HepG2 (cell line): ENCODE results near the gene CXADR. TPM values are rescaled to one million over a fixed set of nuclear protein-coding genes. Genes with fewer than 3 reads are reported as not detected.

ENCODE experiments used
- ATAC-seq: fragments of 200-7000 bp; cut with Tn5 transposase; 3 replicates; pipeline ENCODE4 v1.9.1; 2020; ENCODE audit warnings: mild to moderate bottlenecking, moderate library complexity
- BruUV-seq: library from RNA; stranded (reverse); fragments of 400-500 nt; replicated peaks from 2 replicates; lab custom pipeline; 2021; lab: Mats Ljungman, UMichigan
- CTCF ChIA-PET: fragments of 300-600 bp; formaldehyde crosslinking; extraction: SDS; loops from one replicate; lab custom pipeline; 2021; ENCODE audit warnings: low total read pairs, inconsistent platforms, low intra/inter-chr PET ratio; lab: Yijun Ruan, JAX
- POLR2A ChIA-PET: fragments of 350-600 bp; sonication (Branson Sonifier 250); formaldehyde crosslinking; loops from one replicate; lab custom pipeline; 2020; ENCODE audit warnings: antibody characterized with exemption, inconsistent platforms; lab: Yijun Ruan, JAX
- DNase-seq: peaks from one replicate; pipeline ENCODE4 v3.0.0-alpha.2; 2015; ENCODE audit warnings: low spot score
- FAIRE-seq: peaks from 3 replicates; lab custom pipeline; 2011; peaks lifted over from hg19 to GRCh38; lab: Jason Lieb, UNC
- H2AFZ ChIP-seq: one replicate; pipeline ENCODE4 v1.6.1; 2011; ENCODE audit warnings: low read length, inconsistent platforms
- H3K27ac ChIP-seq: fragments of 300-600 bp; 3 replicates; pipeline ENCODE4 v1.8.0; 2011; ENCODE audit warnings: mixed run types, mild to moderate bottlenecking, mixed read lengths, low read length, inconsistent platforms; ENCODE audit not compliant: insufficient read depth; ENCODE audit errors: extremely low read length
- H3K27me3 ChIP-seq, 2 experiments: fragments of 200-600 bp in 1 of 2; 2 replicates in 1 of 2; 3 replicates in 1 of 2; pipeline versions ENCODE4 v1.6.0 to v1.8.0; 2011; ENCODE audit warnings: low read length in 2 of 2, mild to moderate bottlenecking in 2 of 2, moderate library complexity in 2 of 2, inconsistent platforms in 1 of 2; ENCODE audit not compliant: insufficient read depth in 2 of 2, control insufficient read depth in 1 of 2
- H3K36me3 ChIP-seq, 2 experiments: fragments of 200-600 bp in 1 of 2; replicated peaks in 1 of 2; 2 replicates in 1 of 2; 3 replicates in 1 of 2; pipeline versions ENCODE4 v1.5.1 to v1.8.0; 2011; ENCODE audit warnings: low read length in 2 of 2, inconsistent platforms in 1 of 2; ENCODE audit not compliant: insufficient read depth in 2 of 2, control insufficient read depth in 1 of 2
- H3K4me1 ChIP-seq: 2 replicates; pipeline ENCODE4 v1.5.1; 2012; ENCODE audit warnings: low read length, inconsistent platforms; ENCODE audit not compliant: insufficient read depth
- H3K4me2 ChIP-seq: 2 replicates; pipeline ENCODE4 v1.6.0; 2011; ENCODE audit warnings: low read depth, low read length, inconsistent platforms
- H3K4me3 ChIP-seq, 3 experiments: fragments of 200-600 bp in 1 of 3; sonication (generic), shearing (Covaris generic) in 1 of 3; replicated peaks in 1 of 3; 2 replicates each; pipeline ENCODE4 v1.5.1; 2011 to 2016; ENCODE audit warnings: low read length in 3 of 3, inconsistent platforms in 2 of 3, low read depth in 2 of 3, mild to moderate bottlenecking in 2 of 3, control low read depth in 1 of 3, mixed read lengths in 1 of 3; ENCODE audit not compliant: insufficient read depth in 1 of 3
- H3K79me2 ChIP-seq: one replicate; pipeline ENCODE4 v1.6.1; 2011; ENCODE audit warnings: low read length, inconsistent platforms; ENCODE audit not compliant: insufficient read depth
- H3K9ac ChIP-seq: 2 replicates; pipeline ENCODE4 v1.6.0; 2011; ENCODE audit warnings: mild to moderate bottlenecking, low read depth, low read length, inconsistent platforms; ENCODE audit not compliant: insufficient read depth
- H3K9me3 ChIP-seq: 2 replicates; pipeline ENCODE4 v1.5.1; 2012; ENCODE audit warnings: mild to moderate bottlenecking, low read length
- H4K20me1 ChIP-seq: 2 replicates; pipeline ENCODE4 v1.6.0; 2011; ENCODE audit warnings: inconsistent platforms, mild to moderate bottlenecking, low read length, moderate library complexity; ENCODE audit not compliant: insufficient read depth
- HNF4A ChIP-seq: sonication (generic); formaldehyde crosslinking; IDR thresholded peaks from 2 replicates; pipeline ENCODE4 v1.4.0; 2020; ENCODE audit warnings: missing genetic modification reagents
- ZNF260 ChIP-seq: sonication (generic); formaldehyde crosslinking; IDR thresholded peaks from 2 replicates; pipeline ENCODE4 v1.4.0; 2020; ENCODE audit warnings: missing genetic modification reagents, low read depth, mild to moderate bottlenecking, borderline replicate concordance
- ZNF841 ChIP-seq: sonication (generic); formaldehyde crosslinking; IDR thresholded peaks from 2 replicates; pipeline ENCODE4 v1.8.1; 2023; ENCODE audit warnings: missing genetic modification reagents, borderline replicate concordance
- WGBS: methylation state at CpG from one replicate; pipeline ENCODE4 v1.1.6; 2017; ENCODE audit warnings: low lambda C conversion rate; 5-methylcytosine and 5-hydroxymethylcytosine counted together
- in situ Hi-C: cut with HindIII; loops from 2 replicates; pipeline ENCODE4 v1.10.0; 2017; ENCODE audit warnings: low pct_unique_long_range_greater_than_20kb; ENCODE audit not compliant: extremely low pct_ligation_motif_present
- intact Hi-C: fragments of 100-400 bp; cut with micrococcal nuclease; formaldehyde crosslinking; loops from one replicate; pipeline ENCODE4 v1.10.0; 2022; ENCODE audit not compliant: unreplicated experiment
- polyA plus RNA-seq, 8 experiments: library from polyadenylated mRNA; depleted of rRNA in 3 of 8; stranded (reverse) in 7 of 8; unstranded in 1 of 8; fragments of >200 nt; fragmentation: Illumina TruSeq in 4 of 8; extraction: Trizol in 4 of 8; gene quantifications; 2 replicates each; pipeline versions ENCODE4 v1.2.1 to v1.2.3, GENCODE V29; 2011 to 2016; ENCODE audit warnings: low read depth in 4 of 8, missing spikeins in 1 of 8, mixed read lengths in 1 of 8; ENCODE audit not compliant: insufficient read depth in 1 of 8
- small RNA-seq, 3 experiments: library from RNA; depleted of rRNA; stranded (forward); fragments of <200 nt; gene quantifications; one replicate each; pipeline ENCODE3, GENCODE V24; 2012; ENCODE audit warnings: low read depth in 2 of 3, low replicate concordance in 1 of 3; ENCODE audit not compliant: insufficient read length in 3 of 3, insufficient read depth in 2 of 3
- total RNA-seq, 5 experiments: library from RNA; depleted of rRNA; stranded (reverse); fragments of >200 nt; fragmentation: Illumina TruSeq; extraction: Trizol; gene quantifications; 2 replicates each; pipeline ENCODE4 v1.2.3, GENCODE V29; 2016; ENCODE audit warnings: low read depth in 1 of 5

CXADR gene
- total and polyA plus RNA-seq, 2 of the 13 experiments (the other 11 are each of a cell fraction or from before 2014, with no cell fraction given): 86.8 to 110 TPM

DNA sequence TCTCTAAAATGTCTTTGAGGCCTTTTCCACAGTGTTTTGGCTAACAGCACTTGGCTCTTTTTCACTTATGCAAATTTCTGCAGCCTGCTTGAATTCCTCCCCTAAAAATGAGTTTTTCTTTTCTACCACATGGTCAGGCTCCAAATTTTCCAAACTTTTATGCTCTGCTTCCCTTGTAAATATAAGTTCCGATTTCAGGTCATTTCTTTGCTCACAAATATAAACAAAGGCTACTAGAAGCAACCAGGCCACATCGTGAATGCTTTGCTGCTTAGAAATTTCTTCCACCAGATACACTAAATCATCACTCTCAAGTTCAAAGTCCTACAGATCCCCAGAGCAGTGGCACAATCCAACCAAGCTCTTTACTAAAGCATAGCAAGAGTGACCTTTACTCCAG, 128.0 kb downstream of the CXADR start:
- H3K36me3 ChIP-seq: no peaks in the 10 kb centered on the region
- TF ChIP-seq ZNF841 (CRISPR knock-in tag) (peak; percentile 94; the same call in 1 of the 2 replicates), HNF4A (CRISPR knock-in tag) (0 out of 2 replicates have a peak, but pooled peaks have one; percentile 10), ZNF260 (CRISPR knock-in tag) (no peak)
- TF ChIP-seq, all 625 proteins: peak for 2
- no peaks in the 10 kb centered on the region for H3K79me2 ChIP-seq
- FAIRE-seq: no peak
- no peaks in the 10 kb centered on the region; a peak in 1 of 5 replicates for H3K27me3 ChIP-seq
- no TSS peak for BruUV-seq
- no peak overlapping the region for H2AFZ ChIP-seq
- ATAC-seq: no peak
- H3K4me1 ChIP-seq: no peaks in the 10 kb centered on the region
- H3K4me2 ChIP-seq: no peak overlapping the region
- ChIA-PET CTCF (no interaction called here), POLR2A (no interaction called here)
- DNase-seq: peak; percentile 5
- in situ Hi-C loops: no loop called here
- intact Hi-C loops: no loop called here
- H3K4me3 ChIP-seq: no peak overlapping the region
- no peak overlapping the region for H3K9ac ChIP-seq
- WGBS: 3% methylated on average over 2 of the region's 2 CpGs
- H4K20me1 ChIP-seq: no peaks in the 10 kb centered on the region
- H3K9me3 ChIP-seq: no peaks in the 10 kb centered on the region
- H3K27ac ChIP-seq: no peak overlapping the region

Small RNA genes within 50 kb of the gene (small RNA-seq; reads per million reads assigned to genes)
- gene RF00019: 0 reads per million in 3 experiments
- gene RN7SL163P: 0 reads per million in 3 experiments
- gene RPL39P40: 0 reads per million in 3 experiments

Other genes with a start within 250 kb of the CXADR start
- gene BTG3, start 99.9 kb downstream of the CXADR start, total RNA-seq (2016; rRNA removed; fragmentation: Illumina TruSeq; extraction: Trizol): 11.6 and 13.9 TPM in 2 replicates
- gene BTG3, start 99.9 kb downstream of the CXADR start, polyA plus RNA-seq (2011; rRNA removed): 22.5 and 27.4 TPM in 2 replicates